ENCODE results near the gene SMG6. TPM values are rescaled to one million over a fixed set of nuclear protein-coding genes. Genes with fewer than 3 reads are reported as not detected.

SMG6 gene
- total RNA-seq, 1 experiment from 2014 or later = 28.6 TPM

DNA sequence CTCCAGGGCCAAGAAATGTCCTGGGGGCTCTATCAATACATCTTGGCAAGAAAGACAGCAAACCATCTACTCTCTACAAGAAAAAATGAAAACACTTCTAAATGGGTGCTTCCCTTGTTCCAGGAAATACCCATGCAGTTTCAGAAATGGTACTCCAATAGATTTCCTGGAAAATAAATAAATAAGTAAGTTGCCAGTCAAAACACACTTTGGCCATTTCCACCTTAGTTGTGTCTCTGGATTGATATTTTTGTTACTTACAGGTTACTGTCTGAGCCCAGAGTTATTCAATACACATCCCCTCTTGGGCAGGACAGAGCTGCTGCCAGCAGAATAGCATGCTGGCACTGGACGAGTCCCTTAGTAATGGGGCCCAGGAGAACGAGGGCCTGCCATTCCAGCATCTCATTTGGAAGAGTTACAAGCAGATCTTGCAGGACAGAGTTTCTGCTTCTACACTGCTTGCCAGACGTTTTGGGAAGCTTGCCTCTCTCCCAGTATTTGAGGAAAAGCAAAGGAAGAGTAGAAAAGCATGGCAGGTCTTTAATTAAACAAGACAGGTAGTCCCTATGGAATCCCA, 100.5 kb downstream of the SMG6 start:
- no peaks in the 10 kb centered on the region for H4K20me1 ChIP-seq (ENCODE audit: control insufficient read depth, insufficient read depth, insufficient read length)
- DNase-seq = no peak
- Mint-ChIP-seq H3K4me3 (no peak overlapping the region), H3K36me3 (ENCODE audit: insufficient read depth in 1 of 3, low read depth in 3 of 3) (no peaks in the 10 kb centered on the region), H3K9me3 (no peaks in the 10 kb centered on the region), H3K27me3 (ENCODE audit: low read depth) (no peaks in the 10 kb centered on the region), H3K27ac (no peak overlapping the region), H3K4me1 (peaks cover 1 to 2% of the 10 kb centered on the region in 2 experiments; a peak in 3 of 4 replicates)
- no peak overlapping the region for H3K9ac ChIP-seq (ENCODE audit: extremely low read depth, insufficient read length, low read length)
- no peak overlapping the region for H2BK5ac ChIP-seq (ENCODE audit: insufficient read length, low read length)
- no peak overlapping the region for H3K14ac ChIP-seq (ENCODE audit: insufficient read depth, low read length)
- no peak overlapping the region for H4K8ac ChIP-seq (replicated peaks; ENCODE audit: insufficient read length, low read depth, low read length)
- H2BK120ac ChIP-seq (ENCODE audit: low read depth, low read length, poor library complexity, severe bottlenecking) = no peak overlapping the region
- no peak overlapping the region for H3K4me2 ChIP-seq (ENCODE audit: insufficient read depth, insufficient read length, low read length)
- no peak overlapping the region for H2AK5ac ChIP-seq (ENCODE audit: insufficient read length, low read length)
- no peaks in the 10 kb centered on the region for H3K27me3 ChIP-seq (ENCODE audit: insufficient read depth, low read length)
- H3K79me2 ChIP-seq (ENCODE audit: insufficient read depth, low read length) = no peaks in the 10 kb centered on the region
- H2BK20ac ChIP-seq (ENCODE audit: low read depth, low read length, poor library complexity, severe bottlenecking) = no peak overlapping the region
- no peaks in the 10 kb centered on the region for H3K79me1 ChIP-seq (ENCODE audit: insufficient read depth, low read depth, low read length, poor library complexity, severe bottlenecking)
- no peak overlapping the region for H3T11ph ChIP-seq (ENCODE audit: low read length)
- no peak overlapping the region for H2AFZ ChIP-seq (ENCODE audit: low read length)
- peaks cover under 1% of the 10 kb centered on the region; the same call in 1 of the 2 replicates for H3K4me1 ChIP-seq (ENCODE audit: insufficient read depth, low read length)
- H4K5ac ChIP-seq (ENCODE audit: insufficient read length, low read depth, low read length) = no peak overlapping the region
- no peak overlapping the region for H4K91ac ChIP-seq (ENCODE audit: insufficient read length, low read depth, low read length)
- TF ChIP-seq CTCF (conservative IDR thresholded peaks at IDR 0.05) = no peak
- no peak overlapping the region for H2BK15ac ChIP-seq (ENCODE audit: low read depth, low read length)
- H3K27ac ChIP-seq (ENCODE audit: insufficient read length, low read depth, low read length) = no peak overlapping the region
- no peak overlapping the region for H3K4ac ChIP-seq (ENCODE audit: low read depth, low read length)
- no peaks in the 10 kb centered on the region for H3K9me3 ChIP-seq (ENCODE audit: control insufficient read depth, low read depth, low read length)
- no peak overlapping the region for H2BK12ac ChIP-seq (ENCODE audit: insufficient read length, low read depth, low read length)
- WGBS (ENCODE audit: extremely low coverage, insufficient read length, low lambda C conversion rate) = no CpG with 5 or more reads among the region's 3 CpGs
- H3K23ac ChIP-seq (ENCODE audit: insufficient read length, low read depth, low read length) = no peak overlapping the region
- no peaks in the 10 kb centered on the region for H3K23me2 ChIP-seq (ENCODE audit: insufficient read length, low read depth, low read length, poor library complexity, severe bottlenecking)
- H3K56ac ChIP-seq (ENCODE audit: insufficient read length, low read depth, low read length) = no peak overlapping the region
- H3K18ac ChIP-seq (ENCODE audit: insufficient read length, low read depth, low read length) = no peak overlapping the region
